DND-41 (cell line): Measurements from ENCODE around the gene LPCAT3.

ENCODE experiments used
- CTCF ChIP-seq: IDR thresholded peaks from 2 replicates; pipeline ENCODE4 v1.5.1; 2012; ENCODE audit warnings: borderline replicate concordance, low read length, moderate library complexity, mild to moderate bottlenecking; ENCODE audit not compliant: poor library complexity, severe bottlenecking; ENCODE audit errors: extremely low read depth
- EZH2 ChIP-seq: IDR thresholded peaks from 3 replicates; pipeline ENCODE4 v1.6.1; 2012; ENCODE audit warnings: borderline replicate concordance, low read depth, mild to moderate bottlenecking, moderate library complexity, low read length, inconsistent platforms; ENCODE audit not compliant: severe bottlenecking

- TF ChIP-seq CTCF (no peak), EZH2 (no peak)
Observed at GRCh38 chr12:6965714-6966113, 52.6 kb downstream of the LPCAT3 start.
